ENCODE data around the gene NRP1.

The NRP1 gene

GRCh38 chr10:33195608-33196376 is 138.7 kb downstream of the NRP1 start:
- in situ Hi-C loops (cut with MboI; ENCODE audit: low sequenced_read_pairs, unreplicated experiment) = no loop called here
- TF ChIP-seq CTCF (IDR thresholded peaks at IDR 0.05; ENCODE audit: borderline replicate concordance, control extremely low read depth, extremely low read depth, insufficient read depth, missing control alignments) = no peak
- DNase-seq (ENCODE audit: low spot score) = no peak

- TF ChIP-seq CTCF (IDR thresholded peaks at IDR 0.05; ENCODE audit: borderline replicate concordance, control extremely low read depth, extremely low read depth, insufficient read depth, missing control alignments) = no peak
- in situ Hi-C loops (cut with MboI; ENCODE audit: low sequenced_read_pairs, unreplicated experiment) = no loop called here
- no peak for DNase-seq (ENCODE audit: low spot score)
These were observed 140.6 kb downstream of the NRP1 start for GRCh38 chr10:33193701-33194521.

- peak; percentile 55 for DNase-seq (ENCODE audit: low spot score)
- TF ChIP-seq CTCF (IDR thresholded peaks at IDR 0.05; ENCODE audit: borderline replicate concordance, control extremely low read depth, extremely low read depth, insufficient read depth, missing control alignments) = peak; percentile 70
- in situ Hi-C loops (cut with MboI; ENCODE audit: low sequenced_read_pairs, unreplicated experiment) = no loop called here
These were observed 141.3 kb downstream of the NRP1 start for GRCh38 chr10:33193057-33193700.

- in situ Hi-C loops (cut with MboI; ENCODE audit: low sequenced_read_pairs, unreplicated experiment) = no loop called here
These were observed 142.3 kb downstream of the NRP1 start for GRCh38 chr10:33192190-33192589.

GRCh38 chr10:33190406-33190805 is 144.1 kb downstream of the NRP1 start:
- no peak for DNase-seq (ENCODE audit: low spot score)
- no peak for TF ChIP-seq CTCF (IDR thresholded peaks at IDR 0.05; ENCODE audit: borderline replicate concordance, control extremely low read depth, extremely low read depth, insufficient read depth, missing control alignments)
- in situ Hi-C loops (cut with MboI; ENCODE audit: low sequenced_read_pairs, unreplicated experiment) = no loop called here

More at GRCh38 chr10:33192190-33192589, 142.3 kb downstream of the NRP1 start:
- no peak for DNase-seq (ENCODE audit: low spot score)
- no peak for TF ChIP-seq CTCF (IDR thresholded peaks at IDR 0.05; ENCODE audit: borderline replicate concordance, control extremely low read depth, extremely low read depth, insufficient read depth, missing control alignments)

- in situ Hi-C loops (cut with MboI; ENCODE audit: low sequenced_read_pairs, unreplicated experiment) = no loop called here
- DNase-seq (ENCODE audit: low spot score) = no peak
- no peak for TF ChIP-seq CTCF (IDR thresholded peaks at IDR 0.05; ENCODE audit: borderline replicate concordance, control extremely low read depth, extremely low read depth, insufficient read depth, missing control alignments)
These were observed 144.7 kb downstream of the NRP1 start for GRCh38 chr10:33189808-33190207.

Measured in GM13976 (cell line).